HG03558 (cell line): ENCODE results near the gene CPZ.
"Not testable (repeated sequence)": the region's sequence is repeated elsewhere in the genome, so short reads cannot be mapped to it uniquely, and the experiment has no call there.

Source experiments
- ATAC-seq: cut with Tn5 transposase; IDR thresholded peaks from one replicate; pipeline ENCODE4 v1.9.1; 2021; ENCODE audit warnings: moderate number of reproducible peaks; ENCODE audit not compliant: unreplicated experiment; ENCODE audit errors: extremely low read depth

The CPZ gene

GRCh38 chr4:8607603-8608481, 15.3 kb downstream of the CPZ start:
- no peak for ATAC-seq

GRCh38 chr4:8608714-8609391, 16.3 kb downstream of the CPZ start:
- ATAC-seq: no peak

- no peak for ATAC-seq
Observed at GRCh38 chr4:8609406-8609805, 16.8 kb downstream of the CPZ start.

- ATAC-seq: no peak
Observed at GRCh38 chr4:8609824-8610350, 17.3 kb downstream of the CPZ start.

GRCh38 chr4:8610858-8611616, 18.5 kb downstream of the CPZ start:
- ATAC-seq: no peak

GRCh38 chr4:8612646-8613045, 20.1 kb downstream of the CPZ start:
- ATAC-seq: no peak

GRCh38 chr4:8613421-8614364, 21.1 kb downstream of the CPZ start:
- ATAC-seq: no peak

GRCh38 chr4:8614365-8615193, 22.0 kb downstream of the CPZ start:
- ATAC-seq: no peak

- ATAC-seq: no peak
Observed at GRCh38 chr4:8615366-8615765, 22.8 kb downstream of the CPZ start.

- no peak for ATAC-seq
Observed at GRCh38 chr4:8615921-8616787, 23.6 kb downstream of the CPZ start.

GRCh38 chr4:8616831-8617230, 24.3 kb downstream of the CPZ start:
- no peak for ATAC-seq

- ATAC-seq: no peak
Observed at GRCh38 chr4:8617486-8618040, 25.0 kb downstream of the CPZ start.

- ATAC-seq: no peak
Observed at GRCh38 chr4:8618421-8618820, 25.9 kb downstream of the CPZ start.

GRCh38 chr4:8618961-8619720, 26.6 kb downstream of the CPZ start:
- ATAC-seq: no peak

GRCh38 chr4:8621135-8621534, 28.6 kb downstream of the CPZ start:
- ATAC-seq: not testable (repeated sequence)

- ATAC-seq: not testable (repeated sequence)
Observed at GRCh38 chr4:8624601-8625272, 32.2 kb downstream of the CPZ start.
